ENCODE data around the gene HS3ST4. TPM values are rescaled to one million over a fixed set of nuclear protein-coding genes. Genes with fewer than 3 reads are reported as not detected.
A peak's percentile ranks its signal among the peaks of the same experiment; 100 is the strongest.

Gene HS3ST4
- total RNA-seq, 1 donor from 2014 or later: 0.18 TPM

DNA sequence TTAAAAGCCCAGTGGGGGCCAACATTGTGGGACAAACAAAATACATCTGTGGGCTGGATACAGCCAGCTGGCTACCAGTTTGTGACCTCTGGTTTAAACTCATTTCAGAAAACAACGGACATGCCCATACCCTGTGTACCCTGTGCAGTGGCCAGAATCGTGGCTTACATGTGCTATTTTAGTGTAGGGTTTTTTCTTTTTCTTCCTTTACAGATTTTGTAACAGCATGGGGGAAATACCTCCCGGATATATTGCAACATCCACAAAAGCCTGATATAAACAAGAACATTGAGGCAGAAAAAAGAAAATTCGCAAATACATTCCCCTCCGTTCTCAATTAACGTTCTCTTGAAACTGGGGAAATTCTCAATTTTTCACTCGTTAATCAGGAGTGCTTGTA is 7.3 kb downstream of the HS3ST4 start:
- H3K4me3 ChIP-seq: no peak overlapping the region
- H3K27ac ChIP-seq: no peak overlapping the region
- ATAC-seq (no peak), DNase-seq (no peak)
- intact Hi-C loops (cut with DNase I): no loop called here
- no peaks in the 10 kb centered on the region for H3K36me3 ChIP-seq
- H3K4me1 ChIP-seq: no peaks in the 10 kb centered on the region
- H3K9me3 ChIP-seq: no peaks in the 10 kb centered on the region
- H3K27me3 ChIP-seq (ENCODE audit: low read depth): peaks cover 39% of the 10 kb centered on the region
- TF ChIP-seq, protein P1, sequence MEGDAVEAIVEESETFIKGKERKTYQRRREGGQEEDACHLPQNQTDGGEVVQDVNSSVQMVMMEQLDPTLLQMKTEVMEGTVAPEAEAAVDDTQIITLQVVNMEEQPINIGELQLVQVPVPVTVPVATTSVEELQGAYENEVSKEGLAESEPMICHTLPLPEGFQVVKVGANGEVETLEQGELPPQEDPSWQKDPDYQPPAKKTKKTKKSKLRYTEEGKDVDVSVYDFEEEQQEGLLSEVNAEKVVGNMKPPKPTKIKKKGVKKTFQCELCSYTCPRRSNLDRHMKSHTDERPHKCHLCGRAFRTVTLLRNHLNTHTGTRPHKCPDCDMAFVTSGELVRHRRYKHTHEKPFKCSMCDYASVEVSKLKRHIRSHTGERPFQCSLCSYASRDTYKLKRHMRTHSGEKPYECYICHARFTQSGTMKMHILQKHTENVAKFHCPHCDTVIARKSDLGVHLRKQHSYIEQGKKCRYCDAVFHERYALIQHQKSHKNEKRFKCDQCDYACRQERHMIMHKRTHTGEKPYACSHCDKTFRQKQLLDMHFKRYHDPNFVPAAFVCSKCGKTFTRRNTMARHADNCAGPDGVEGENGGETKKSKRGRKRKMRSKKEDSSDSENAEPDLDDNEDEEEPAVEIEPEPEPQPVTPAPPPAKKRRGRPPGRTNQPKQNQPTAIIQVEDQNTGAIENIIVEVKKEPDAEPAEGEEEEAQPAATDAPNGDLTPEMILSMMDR (IDR thresholded peaks at IDR 0.05): no peak

DNA sequence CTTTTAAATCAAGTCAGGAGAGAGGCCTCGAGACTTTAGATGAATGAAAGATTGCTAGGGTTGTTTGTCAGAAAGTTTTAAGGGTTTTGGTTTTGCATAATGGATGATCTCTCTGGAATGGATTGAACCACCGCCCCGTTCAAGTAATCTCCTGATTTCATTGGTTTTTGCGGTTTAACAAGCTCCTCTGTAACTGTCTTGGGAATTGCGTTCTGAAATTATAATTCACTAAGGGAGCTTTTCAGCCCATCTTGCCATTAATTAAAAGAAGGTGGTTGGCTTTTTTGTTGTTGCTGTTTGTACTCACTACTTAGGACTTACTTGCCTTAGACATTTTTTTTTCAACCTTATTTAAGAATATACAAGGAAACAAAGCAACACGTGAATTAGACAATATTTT is 8.8 kb downstream of the HS3ST4 start:
- Histone ChIP-seq H3K27ac (no peak overlapping the region), H3K27me3 (ENCODE audit: low read depth) (peaks cover 26% of the 10 kb centered on the region), H3K4me3 (no peak overlapping the region), H3K36me3 (no peaks in the 10 kb centered on the region), H3K4me1 (no peaks in the 10 kb centered on the region), H3K9me3 (no peaks in the 10 kb centered on the region)
- ATAC-seq: no peak
- no peak for DNase-seq
- TF ChIP-seq, protein P1 (IDR thresholded peaks at IDR 0.05): no peak
- intact Hi-C loops (cut with DNase I): no loop called here

DNA sequence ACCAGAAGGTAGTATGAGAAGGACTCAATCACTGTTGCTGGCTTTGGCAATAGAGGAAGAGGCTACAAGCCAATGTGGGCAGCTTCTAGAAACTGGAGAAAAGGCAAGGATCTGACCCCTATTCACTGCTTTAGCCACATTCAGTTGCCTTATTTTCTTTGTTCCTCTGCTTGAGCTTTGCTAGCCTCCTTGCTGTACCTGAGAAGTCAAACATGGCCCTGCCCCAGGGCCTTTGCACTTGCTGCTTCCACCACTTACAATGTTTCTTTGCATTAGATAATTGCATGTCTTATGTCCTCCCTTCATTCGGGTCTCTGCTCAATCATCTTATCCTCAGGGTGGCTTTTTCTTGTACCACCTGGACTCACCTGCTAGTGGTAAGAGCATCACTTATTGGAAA is 15.8 kb downstream of the HS3ST4 start:
- no peaks in the 10 kb centered on the region for H3K9me3 ChIP-seq
- H3K4me1 ChIP-seq: no peaks in the 10 kb centered on the region
- no peaks in the 10 kb centered on the region for H3K36me3 ChIP-seq
- no peak for DNase-seq
- ATAC-seq: no peak
- H3K27ac ChIP-seq: no peak overlapping the region
- H3K4me3 ChIP-seq: no peak overlapping the region
- intact Hi-C loops (cut with DNase I): no loop called here
- TF ChIP-seq, protein P1 (IDR thresholded peaks at IDR 0.05): no peak
- no peaks in the 10 kb centered on the region for H3K27me3 ChIP-seq (ENCODE audit: low read depth)

DNA sequence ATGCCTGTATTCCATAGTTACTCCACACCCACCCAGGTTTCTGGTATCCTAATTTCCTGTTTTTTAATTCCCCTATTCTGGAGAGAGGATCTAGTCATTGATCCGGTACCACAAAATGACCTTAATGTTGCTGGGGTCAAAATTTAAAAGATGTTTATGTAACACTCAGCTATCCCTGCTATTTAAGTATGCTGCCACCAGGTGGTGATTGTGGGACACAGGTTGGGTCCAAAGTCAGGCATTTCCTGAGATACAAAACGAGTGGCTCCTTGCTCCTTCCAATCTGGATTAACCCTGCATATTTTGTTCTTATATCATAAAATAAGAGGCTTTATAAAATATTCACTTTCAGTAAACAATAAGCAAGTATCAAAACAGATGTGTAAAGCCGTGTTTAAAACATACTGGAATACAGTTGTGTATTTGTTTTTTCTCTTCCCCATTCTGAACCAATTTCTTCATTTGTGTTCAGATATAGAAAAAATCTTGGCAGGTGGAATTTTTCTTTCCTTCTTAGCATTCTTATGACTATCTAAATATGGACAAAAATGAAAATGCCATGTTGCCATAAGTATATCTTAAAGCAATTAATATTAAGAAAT is 16.3 kb downstream of the HS3ST4 start:
- no peaks in the 10 kb centered on the region for H3K36me3 ChIP-seq
- intact Hi-C loops (cut with DNase I): no loop called here
- H3K27ac ChIP-seq: no peak overlapping the region
- ATAC-seq (no peak), DNase-seq (no peak)
- H3K4me3 ChIP-seq: no peak overlapping the region
- H3K27me3 ChIP-seq (ENCODE audit: low read depth): no peaks in the 10 kb centered on the region
- no peaks in the 10 kb centered on the region for H3K9me3 ChIP-seq
- TF ChIP-seq, protein P1 (IDR thresholded peaks at IDR 0.05): peak; percentile 29
- H3K4me1 ChIP-seq: no peaks in the 10 kb centered on the region

DNA sequence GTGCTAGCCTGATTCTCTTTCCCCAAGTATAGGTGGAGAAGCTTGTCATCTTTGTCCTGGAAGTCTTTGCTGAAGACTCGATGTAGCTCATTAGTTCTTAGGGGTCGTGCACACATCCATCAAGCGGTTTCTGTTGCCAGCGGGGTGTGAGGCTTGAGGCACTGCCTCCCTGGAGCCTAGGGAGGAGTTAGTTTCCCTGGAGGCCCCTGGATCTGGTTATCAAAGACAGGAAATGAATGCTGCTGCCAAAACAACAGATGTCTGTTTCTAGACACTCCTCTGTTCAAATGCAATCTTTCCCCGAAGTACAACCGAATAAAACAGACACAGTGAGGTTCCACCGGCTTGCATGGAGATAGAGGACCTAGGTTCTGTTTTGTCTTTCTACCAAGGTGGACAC is 17.5 kb downstream of the HS3ST4 start:
- no peak for DNase-seq

More for the DNA sequence above, 17.5 kb downstream of the HS3ST4 start:
- H3K4me1 ChIP-seq: no peaks in the 10 kb centered on the region
- TF ChIP-seq, protein P1 (IDR thresholded peaks at IDR 0.05): no peak
- no peak overlapping the region for H3K27ac ChIP-seq
- intact Hi-C loops (cut with DNase I): no loop called here
- H3K4me3 ChIP-seq: no peak overlapping the region
- H3K36me3 ChIP-seq: no peaks in the 10 kb centered on the region
- H3K9me3 ChIP-seq: no peaks in the 10 kb centered on the region
- ATAC-seq: no peak
- no peaks in the 10 kb centered on the region for H3K27me3 ChIP-seq (ENCODE audit: low read depth)

All from lower lobe of right lung (tissue), 2 donors.